NCI-H2227 treated with DMSO at 0.1 percent for 48 hours (cell line): ENCODE data around the gene TDRD7.
A peak's percentile ranks its signal among the peaks of the same experiment; 100 is the strongest.
"Not testable (repeated sequence)": the region's sequence is repeated elsewhere in the genome, so short reads cannot be mapped to it uniquely, and the experiment has no call there.

ENCODE experiments used
- DNase-seq: peaks from one replicate; lab custom pipeline; 2025; lab: John Stamatoyannopoulos, UW

Gene TDRD7

GRCh38 chr9:97474372-97474925, 62.6 kb downstream of the TDRD7 start:
- no peak for DNase-seq

- no peak for DNase-seq
Measured at GRCh38 chr9:97475059-97475458, 63.2 kb downstream of the TDRD7 start.

GRCh38 chr9:97478301-97478981, 66.5 kb downstream of the TDRD7 start:
- no peak for DNase-seq

GRCh38 chr9:97479496-97480159, 67.7 kb downstream of the TDRD7 start:
- DNase-seq, result no peak

- DNase-seq, result no peak
Measured at GRCh38 chr9:97480174-97480573, 68.3 kb downstream of the TDRD7 start.

- no peak for DNase-seq
Measured at GRCh38 chr9:97480749-97481148, 68.9 kb downstream of the TDRD7 start.

GRCh38 chr9:97484134-97484533, 72.2 kb downstream of the TDRD7 start:
- DNase-seq, result no peak

GRCh38 chr9:97487107-97487506, 75.2 kb downstream of the TDRD7 start:
- DNase-seq, result no peak

- no peak for DNase-seq
Measured at GRCh38 chr9:97487861-97488260, 76.0 kb downstream of the TDRD7 start.

- no peak for DNase-seq
Measured at GRCh38 chr9:97491216-97491999, 79.5 kb downstream of the TDRD7 start.

GRCh38 chr9:97497558-97498375, 85.9 kb downstream of the TDRD7 start:
- DNase-seq, result not testable (repeated sequence)

GRCh38 chr9:97498846-97499245, 87.0 kb downstream of the TDRD7 start:
- not testable (repeated sequence) for DNase-seq

GRCh38 chr9:97500263-97500662, 88.4 kb downstream of the TDRD7 start:
- DNase-seq, result no peak

- DNase-seq, result no peak
Measured at GRCh38 chr9:97500765-97501176, 88.9 kb downstream of the TDRD7 start.

- DNase-seq, result peak; percentile 61
Measured at GRCh38 chr9:97501177-97501971, 89.5 kb downstream of the TDRD7 start, which contains the start of gene TMOD1. TMOD1 (plus strand) TSS chr9:97501666; CDS start chr9:97524189, 22,523 bp downstream.

GRCh38 chr9:97501972-97502221, 90.0 kb downstream of the TDRD7 start:
- no peak for DNase-seq

- no peak for DNase-seq
Measured at GRCh38 chr9:97502222-97502983, 90.5 kb downstream of the TDRD7 start.

- no peak for DNase-seq
Measured at GRCh38 chr9:97502984-97503861, 91.3 kb downstream of the TDRD7 start.

- no peak for DNase-seq
Measured at GRCh38 chr9:97503862-97504210, 91.9 kb downstream of the TDRD7 start.
